ENCODE data around the gene CHID1. TPM values are rescaled to one million over a fixed set of nuclear protein-coding genes. Genes with fewer than 3 reads are reported as not detected.

The CHID1 gene
- total RNA-seq, 4 donors from 2014 or later, result 37.4 to 55.4 (median 47.2) TPM

GRCh38 chr11:819943-820649 is 90.5 kb downstream of the CHID1 start:
- Histone ChIP-seq H3K27ac (replicated peaks in 1 of 4) (peak overlapping the region; percentile 90 to 98 (median 92)), H3K4me3 (peak overlapping the region; percentile 68 to 89 (median 74)), H3K9me3 (no peaks in the 10 kb centered on the region), H3K4me1 (peaks cover 33 to 39% (median 34%) of the 10 kb centered on the region in 4 donors), H3K27me3 (peaks cover 0 to 16% (median 4%) of the 10 kb centered on the region in 4 donors), H3K36me3 (peaks cover 27 to 43% (median 37%) of the 10 kb centered on the region in 4 donors)
- 0% methylated on average over 13 of the region's 47 CpGs for WGBS
- TF ChIP-seq POLR2A (IDR thresholded peaks at IDR 0.05; ENCODE audit: low read depth) (peak; percentile 26), POLR2AphosphoS5 (IDR thresholded peaks at IDR 0.05) (peak in 1 of 2 donors; percentile 36), EP300 (IDR thresholded peaks at IDR 0.05) (no peak), CTCF (IDR thresholded peaks at IDR 0.05) (no peak)
- intact Hi-C loops (cut with DNase I), result no loop called here
- DNase-seq (ENCODE audit: extremely low spot score), result peak; percentile 96

- TF ChIP-seq CTCF (IDR thresholded peaks at IDR 0.05), result peak in 2 of 3 experiments; percentile 27 to 46
- peak; percentile 66 to 89 for TF ChIP-seq POLR2AphosphoS5 (IDR thresholded peaks at IDR 0.05)
- peak; percentile 84 for TF ChIP-seq POLR2A (IDR thresholded peaks at IDR 0.05; ENCODE audit: low read depth)
- TF ChIP-seq EP300 (IDR thresholded peaks at IDR 0.05), result no peak
- 0% methylated on average over 1 of the region's 96 CpGs for WGBS
- peak overlapping the region; percentile 68 to 89 (median 74) for H3K4me3 ChIP-seq
- H3K9me3 ChIP-seq, result no peaks in the 10 kb centered on the region
- H3K27me3 ChIP-seq, result peaks cover 0 to 8% (median under 1%) of the 10 kb centered on the region in 4 donors
- peaks cover 33 to 39% (median 34%) of the 10 kb centered on the region in 4 donors for H3K4me1 ChIP-seq
- H3K36me3 ChIP-seq, result peaks cover 19 to 43% (median 36%) of the 10 kb centered on the region in 4 donors
- intact Hi-C loops (cut with DNase I), result no loop called here
- peak; percentile 96 for DNase-seq (ENCODE audit: extremely low spot score)
- H3K27ac ChIP-seq (replicated peaks in 1 of 4), result peak overlapping the region; percentile 90 to 98 (median 92)
These were observed 91.3 kb downstream of the CHID1 start for GRCh38 chr11:819129-819931.

GRCh38 chr11:818396-819128 is 92.0 kb downstream of the CHID1 start, which contains the start of gene PNPLA2:
PNPLA2 (plus strand) TSS chr11:818914; CDS start chr11:819719, 805 bp downstream.
- no peak for DNase-seq (ENCODE audit: extremely low spot score)
- intact Hi-C loops (cut with DNase I), result no loop called here

More at GRCh38 chr11:818396-819128, 92.0 kb downstream of the CHID1 start, which contains the start of gene PNPLA2:
- WGBS, result 19% methylated on average over 16 of the region's 20 CpGs
- Histone ChIP-seq H3K4me1 (peaks cover 33 to 39% (median 34%) of the 10 kb centered on the region in 4 donors), H3K36me3 (peaks cover 11 to 42% (median 36%) of the 10 kb centered on the region in 4 donors), H3K9me3 (no peaks in the 10 kb centered on the region), H3K27me3 (peaks cover 0 to under 1% (median 0%) of the 10 kb centered on the region in 4 donors), H3K4me3 (peak within 1 kb of the TSS; percentile 68 to 89 (median 74)), H3K27ac (replicated peaks in 1 of 4) (peak within 1 kb of the TSS; percentile 90 to 98 (median 92))
- TF ChIP-seq POLR2AphosphoS5 (IDR thresholded peaks at IDR 0.05), result peak in 1 of 2 donors; percentile 71
- TF ChIP-seq CTCF (IDR thresholded peaks at IDR 0.05), result no peak
- TF ChIP-seq EP300 (IDR thresholded peaks at IDR 0.05), result no peak
- no peak for TF ChIP-seq POLR2A (IDR thresholded peaks at IDR 0.05; ENCODE audit: low read depth)

Small RNAs within 50 kb of the gene (small RNA-seq; reads per million reads assigned to genes)
- gene RNU6-1025P, result 0 reads per million in 3 donors

Other genes with a start within 250 kb of the CHID1 start
- gene DEAF1, start 215.6 kb downstream of the CHID1 start, total RNA-seq, result 10 to 100 TPM; 24.9 to 57.1 (median 39.4) TPM
- gene TMEM80, start 215.0 kb downstream of the CHID1 start, total RNA-seq, result 10 to 100 TPM; 27.4 to 55.2 (median 39.6) TPM
- gene EPS8L2, start 204.6 kb downstream of the CHID1 start, total RNA-seq, result 10 to 100 TPM in 3 of 4 donors, 1 to 10 TPM in 1; 5.6 to 31.6 (median 24.9) TPM
- gene TALDO1, start 163.3 kb downstream of the CHID1 start, total RNA-seq, result 100 to 1,000 TPM; 168 to 231 (median 186) TPM
- 10 to 100 TPM; 24.0 to 37.7 (median 28.9) TPM for gene GATD1, start 133.3 kb downstream of the CHID1 start, total RNA-seq
- gene CEND1, start 120.7 kb downstream of the CHID1 start, total RNA-seq, result 1 to 10 TPM in 3 of 4 donors, under 1 TPM in 1; 0.42 to 3.3 (median 2.6) TPM
- gene SLC25A22, start 112.5 kb downstream of the CHID1 start, total RNA-seq, result 10 to 100 TPM in 1 of 4 donors, 1 to 10 TPM in 3; 5.0 to 11.0 (median 9.5) TPM
- gene PIDD1, start 105.6 kb downstream of the CHID1 start, total RNA-seq, result 10 to 100 TPM in 2 of 4 donors, 1 to 10 TPM in 2; 5.3 to 18.7 (median 9.6) TPM
- 100 to 1,000 TPM; 318 to 813 (median 686) TPM for gene RPLP2, start 100.8 kb downstream of the CHID1 start, total RNA-seq
- gene PNPLA2, start 91.9 kb downstream of the CHID1 start, total RNA-seq, result 100 to 1,000 TPM in 1 of 4 donors, 10 to 100 TPM in 3; 62.8 to 107 (median 77.6) TPM
- gene CRACR2B, start 82.9 kb downstream of the CHID1 start, total RNA-seq, result 1 to 10 TPM; 5.3 to 8.4 (median 7.0) TPM
- 100 to 1,000 TPM; 219 to 730 (median 352) TPM for gene CD151, start 77.9 kb downstream of the CHID1 start, total RNA-seq
- 100 to 1,000 TPM in 2 of 4 donors, 10 to 100 TPM in 2; 71.4 to 189 (median 92.3) TPM for gene POLR2L, start 68.3 kb downstream of the CHID1 start, total RNA-seq
- 100 to 1,000 TPM in 3 of 4 donors, 10 to 100 TPM in 1; 81.4 to 156 (median 129) TPM for gene TSPAN4, start 68.0 kb downstream of the CHID1 start, total RNA-seq
- 10 to 100 TPM; 49.5 to 82.6 (median 72.2) TPM for gene AP2A2, start 15.1 kb upstream of the CHID1 start, total RNA-seq
- gene MUC6, start 125.9 kb upstream of the CHID1 start, total RNA-seq, result not detected
- under 1 TPM in 1 of 4 donors, not detected in 3; 0.34 TPM for gene MUC2, start 164.1 kb upstream of the CHID1 start, total RNA-seq
- under 1 TPM in 3 of 4 donors, not detected in 1; under 0.01 TPM for gene MUC5AC, start 247.1 kb upstream of the CHID1 start, total RNA-seq

All from esophagus muscularis mucosa (tissue), 4 donors.